ENCODE measurements around the gene GABRR2. TPM values are rescaled to one million over a fixed set of nuclear protein-coding genes. Genes with fewer than 3 reads are reported as not detected.
A peak's percentile ranks its signal among the peaks of the same experiment; 100 is the strongest.

GABRR2 gene
- total RNA-seq, 1 donor from 2014 or later: 0.87 TPM

DNA sequence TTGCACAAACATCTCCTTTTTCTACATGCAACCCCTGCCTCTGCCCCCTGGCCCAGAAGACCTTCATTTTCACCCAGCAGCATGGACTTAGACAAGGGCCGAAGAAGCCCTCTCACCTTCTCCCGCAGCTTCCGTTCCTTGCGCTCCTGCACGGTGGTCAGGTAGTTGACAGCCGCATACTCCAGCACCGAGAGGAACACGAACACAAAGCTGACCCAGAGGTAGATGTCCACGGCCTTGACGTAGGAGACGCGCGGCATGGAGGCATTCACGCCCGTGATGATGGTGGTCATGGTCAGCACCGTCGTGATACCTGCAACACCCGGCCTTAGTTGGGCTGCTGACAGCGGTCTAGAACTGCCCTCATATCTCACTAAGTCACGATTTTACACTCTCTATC is 50.8 kb downstream of the GABRR2 start:
- Mint-ChIP-seq H3K9me3 (no peaks in the 10 kb centered on the region), H3K27me3 (ENCODE audit: low read depth) (no peaks in the 10 kb centered on the region), H3K27ac (no peak overlapping the region), H3K36me3 (no peaks in the 10 kb centered on the region), H3K4me1 (peaks cover 13% of the 10 kb centered on the region), H3K4me3 (no peak overlapping the region)
- no peak for DNase-seq (ENCODE audit: low spot score in 2 of 2, unreplicated experiment in 2 of 2)
- TF ChIP-seq, protein P1, sequence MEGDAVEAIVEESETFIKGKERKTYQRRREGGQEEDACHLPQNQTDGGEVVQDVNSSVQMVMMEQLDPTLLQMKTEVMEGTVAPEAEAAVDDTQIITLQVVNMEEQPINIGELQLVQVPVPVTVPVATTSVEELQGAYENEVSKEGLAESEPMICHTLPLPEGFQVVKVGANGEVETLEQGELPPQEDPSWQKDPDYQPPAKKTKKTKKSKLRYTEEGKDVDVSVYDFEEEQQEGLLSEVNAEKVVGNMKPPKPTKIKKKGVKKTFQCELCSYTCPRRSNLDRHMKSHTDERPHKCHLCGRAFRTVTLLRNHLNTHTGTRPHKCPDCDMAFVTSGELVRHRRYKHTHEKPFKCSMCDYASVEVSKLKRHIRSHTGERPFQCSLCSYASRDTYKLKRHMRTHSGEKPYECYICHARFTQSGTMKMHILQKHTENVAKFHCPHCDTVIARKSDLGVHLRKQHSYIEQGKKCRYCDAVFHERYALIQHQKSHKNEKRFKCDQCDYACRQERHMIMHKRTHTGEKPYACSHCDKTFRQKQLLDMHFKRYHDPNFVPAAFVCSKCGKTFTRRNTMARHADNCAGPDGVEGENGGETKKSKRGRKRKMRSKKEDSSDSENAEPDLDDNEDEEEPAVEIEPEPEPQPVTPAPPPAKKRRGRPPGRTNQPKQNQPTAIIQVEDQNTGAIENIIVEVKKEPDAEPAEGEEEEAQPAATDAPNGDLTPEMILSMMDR (IDR thresholded peaks at IDR 0.05; ENCODE audit: unreplicated experiment): no peak

DNA sequence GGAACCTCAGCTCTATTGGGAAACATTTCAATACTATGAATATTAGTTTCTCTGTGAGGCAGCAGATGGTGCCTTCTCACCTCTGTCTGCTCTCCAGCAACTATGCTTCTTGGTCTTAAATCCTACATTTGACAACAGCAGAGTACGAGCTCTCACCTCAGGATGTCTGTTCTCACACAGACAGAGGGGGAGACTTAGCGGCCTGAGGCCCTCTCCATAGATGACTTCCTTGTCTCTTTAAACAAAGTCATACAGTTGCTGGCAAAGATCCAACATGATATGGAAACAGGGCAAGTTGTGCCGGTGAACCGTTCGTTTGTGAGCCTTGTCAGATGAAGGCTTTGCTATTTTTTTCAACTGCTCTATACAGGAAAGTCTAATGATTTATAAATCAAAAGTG is 54.3 kb downstream of the GABRR2 start:
- Mint-ChIP-seq H3K4me3 (no peak overlapping the region), H3K9me3 (no peaks in the 10 kb centered on the region), H3K27me3 (ENCODE audit: low read depth) (no peaks in the 10 kb centered on the region), H3K27ac (no peak overlapping the region), H3K4me1 (peaks cover 13% of the 10 kb centered on the region), H3K36me3 (no peaks in the 10 kb centered on the region)
- TF ChIP-seq, protein P1 (IDR thresholded peaks at IDR 0.05; ENCODE audit: unreplicated experiment): no peak
- DNase-seq (ENCODE audit: low spot score in 2 of 2, unreplicated experiment in 2 of 2): peak in 1 of 2 experiments; percentile 37

DNA sequence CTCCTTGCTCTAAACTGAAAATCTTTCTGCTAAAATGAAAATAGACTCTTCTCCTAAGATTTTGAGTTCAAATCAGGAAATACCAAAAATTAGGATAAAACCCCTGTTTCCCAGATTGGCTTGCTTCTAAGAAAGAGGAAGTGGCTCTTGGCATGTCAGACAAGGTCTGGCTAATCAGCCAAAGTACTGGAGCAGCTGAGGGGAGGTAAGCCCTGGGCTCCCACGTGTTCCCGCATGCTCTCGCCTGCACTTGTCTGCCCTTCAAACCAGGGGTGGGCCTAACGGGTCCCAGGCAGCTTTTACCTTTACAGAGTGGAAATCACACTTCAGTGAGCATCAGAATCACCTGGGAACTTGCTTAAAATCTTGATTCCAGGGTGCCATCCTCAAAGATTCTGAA is 54.8 kb downstream of the GABRR2 start:
- Mint-ChIP-seq H3K36me3 (no peaks in the 10 kb centered on the region), H3K27me3 (ENCODE audit: low read depth) (no peaks in the 10 kb centered on the region), H3K4me3 (no peak overlapping the region), H3K9me3 (no peaks in the 10 kb centered on the region), H3K27ac (no peak overlapping the region), H3K4me1 (peaks cover 13% of the 10 kb centered on the region)
- TF ChIP-seq, protein P1 (IDR thresholded peaks at IDR 0.05; ENCODE audit: unreplicated experiment): no peak
- DNase-seq (ENCODE audit: low spot score in 2 of 2, unreplicated experiment in 2 of 2): peak in 1 of 2 experiments; percentile 21

DNA sequence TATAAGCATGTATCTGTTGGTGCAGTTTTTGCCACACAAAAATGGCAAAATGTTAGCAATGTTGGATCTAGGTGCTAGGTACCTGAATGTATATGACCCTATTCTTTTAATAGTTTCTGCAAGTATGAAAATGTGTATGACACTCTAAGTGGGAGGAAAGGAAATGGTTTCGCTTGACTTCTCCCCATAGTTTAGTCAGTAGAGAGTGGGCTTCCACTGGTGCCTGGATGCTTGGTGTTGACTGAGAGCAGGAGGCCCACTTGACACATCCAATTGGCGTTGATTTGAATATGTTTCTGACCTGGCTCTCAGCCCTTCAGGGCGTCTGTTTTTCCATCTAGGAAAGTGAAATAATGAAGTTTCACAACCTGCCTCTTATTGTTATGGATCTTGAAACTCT is 56.2 kb downstream of the GABRR2 start:
- Mint-ChIP-seq H3K4me1 (peaks cover 13% of the 10 kb centered on the region), H3K4me3 (no peak overlapping the region)
- DNase-seq (ENCODE audit: low spot score in 2 of 2, unreplicated experiment in 2 of 2): no peak

DNA sequence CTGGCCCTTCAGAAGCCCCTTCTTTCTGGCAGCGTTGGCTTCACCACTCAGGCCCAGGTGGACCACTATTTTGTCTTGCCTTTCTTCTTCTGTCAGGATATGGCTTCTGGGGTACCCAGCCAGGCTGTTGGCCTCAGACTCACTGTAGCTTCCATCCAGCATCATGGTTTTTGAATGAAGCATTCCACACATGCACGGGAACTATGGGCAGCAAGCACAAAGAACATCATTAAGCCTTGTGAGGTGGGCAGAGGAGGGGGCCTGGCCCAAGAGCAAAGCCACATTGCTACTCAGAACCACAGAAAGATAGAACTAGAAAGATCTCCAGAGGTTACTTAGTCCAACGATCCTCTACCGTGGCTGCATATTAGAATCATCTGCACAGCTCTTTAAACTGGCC is 57.3 kb downstream of the GABRR2 start:
- DNase-seq (ENCODE audit: low spot score in 2 of 2, unreplicated experiment in 2 of 2): no peak
- Mint-ChIP-seq H3K4me1 (peaks cover 13% of the 10 kb centered on the region), H3K27me3 (ENCODE audit: low read depth) (no peaks in the 10 kb centered on the region), H3K27ac (no peak overlapping the region), H3K9me3 (no peaks in the 10 kb centered on the region), H3K36me3 (no peaks in the 10 kb centered on the region), H3K4me3 (no peak overlapping the region)
- TF ChIP-seq, protein P1 (IDR thresholded peaks at IDR 0.05; ENCODE audit: unreplicated experiment): no peak

More for the DNA sequence above, 56.2 kb downstream of the GABRR2 start:
- TF ChIP-seq, protein P1 (IDR thresholded peaks at IDR 0.05; ENCODE audit: unreplicated experiment): no peak
- Mint-ChIP-seq H3K27ac (no peak overlapping the region), H3K9me3 (no peaks in the 10 kb centered on the region), H3K36me3 (no peaks in the 10 kb centered on the region), H3K27me3 (ENCODE audit: low read depth) (no peaks in the 10 kb centered on the region)

DNA sequence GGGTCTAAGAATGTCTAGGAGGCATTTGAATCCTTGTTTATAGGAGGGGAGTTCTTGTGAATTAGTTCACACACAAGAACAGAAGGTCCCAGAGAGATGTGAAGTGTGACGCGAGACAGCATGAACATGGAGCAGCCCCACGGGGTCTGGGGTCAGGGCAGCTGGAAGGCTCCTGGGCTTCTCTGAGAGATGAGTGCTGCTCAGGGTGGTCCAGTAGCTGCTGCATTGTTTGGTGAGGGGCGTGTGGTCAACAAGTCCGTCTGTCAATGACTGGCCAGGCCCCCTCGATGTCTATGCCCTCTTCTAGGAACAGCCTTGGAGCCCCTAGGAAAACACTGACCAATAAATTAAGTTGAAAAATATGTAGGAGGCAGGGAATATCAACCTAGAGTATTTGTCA is 57.8 kb downstream of the GABRR2 start:
- no peaks in the 10 kb centered on the region for H3K9me3 Mint-ChIP-seq

More for the DNA sequence above, 57.8 kb downstream of the GABRR2 start:
- H3K4me3 Mint-ChIP-seq: no peak overlapping the region
- no peaks in the 10 kb centered on the region for H3K27me3 Mint-ChIP-seq (ENCODE audit: low read depth)
- no peaks in the 10 kb centered on the region for H3K36me3 Mint-ChIP-seq
- peak in 1 of 2 experiments; percentile 30 for DNase-seq (ENCODE audit: low spot score in 2 of 2, unreplicated experiment in 2 of 2)
- peaks cover 13% of the 10 kb centered on the region for H3K4me1 Mint-ChIP-seq
- H3K27ac Mint-ChIP-seq: no peak overlapping the region
- TF ChIP-seq, protein P1 (IDR thresholded peaks at IDR 0.05; ENCODE audit: unreplicated experiment): no peak

Measured in mesothelial cell of epicardium (in vitro differentiated cells).